ENCODE measurements around the gene PAK5. TPM values are rescaled to one million over a fixed set of nuclear protein-coding genes. Genes with fewer than 3 reads are reported as not detected.

Gene PAK5
- total RNA-seq, 2 experiments from 2014 or later: not detected

- TF ChIP-seq CTCF (IDR thresholded peaks at IDR 0.05): no peak
- ChIA-PET CTCF (no interaction called here), POLR2A (no interaction called here)
- H3K27ac Mint-ChIP-seq: no peak overlapping the region
- no peaks in the 10 kb centered on the region for H3K27me3 Mint-ChIP-seq
- H3K9me3 Mint-ChIP-seq: peaks cover 8% of the 10 kb centered on the region
- H3K4me3 ChIP-seq (ENCODE audit: low read length): no peak overlapping the region
- no peaks in the 10 kb centered on the region for H3K4me1 ChIP-seq (ENCODE audit: insufficient read depth, low read length)
- DNase-seq (no peak), ATAC-seq (ENCODE audit: poor library complexity) (no peak)
- no peaks in the 10 kb centered on the region for H3K36me3 Mint-ChIP-seq (ENCODE audit: low read depth)
- intact Hi-C loops (cut with DNase I, micrococcal nuclease): no loop called here
- no peak overlapping the region for H3K27ac ChIP-seq (ENCODE audit: low read depth in 1 of 2, low read length in 2 of 2)
- H3K4me3 Mint-ChIP-seq: no peak overlapping the region
- no peaks in the 10 kb centered on the region for H3K36me3 ChIP-seq (ENCODE audit: insufficient read depth, low read length)
- no peaks in the 10 kb centered on the region for H3K9me3 ChIP-seq (ENCODE audit: control insufficient read depth in 1 of 2, insufficient read depth in 1 of 2, low read length in 2 of 2)
- H3K27me3 ChIP-seq (ENCODE audit: control insufficient read depth in 1 of 2, insufficient read depth in 2 of 2, low read length in 2 of 2): no peaks in the 10 kb centered on the region
- H3K4me1 Mint-ChIP-seq (ENCODE audit: low read depth): no peaks in the 10 kb centered on the region
Observed at GRCh38 chr20:9755301-9755700, 83.6 kb downstream of the PAK5 start.

DNA sequence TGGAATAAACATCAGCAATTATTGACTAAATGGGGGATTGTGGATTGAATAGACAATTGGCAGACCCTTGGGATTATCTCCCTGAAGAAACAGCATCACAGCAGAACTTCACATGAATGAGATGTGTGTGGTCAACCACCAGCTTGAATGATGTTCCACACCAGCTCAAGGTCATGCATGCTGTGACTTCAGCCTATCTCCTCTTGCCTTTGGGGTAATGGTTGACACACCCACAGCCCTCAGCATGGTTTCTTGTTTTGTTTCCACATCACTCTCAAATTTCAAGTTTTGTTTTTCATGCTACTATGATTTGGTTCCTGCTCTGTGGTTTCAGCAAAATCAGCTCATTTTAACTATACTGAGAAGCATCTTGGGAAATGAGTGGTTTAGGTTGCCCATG lies 94.3 kb downstream of the PAK5 start:
- Mint-ChIP-seq H3K27ac (no peak overlapping the region), H3K36me3 (ENCODE audit: low read depth) (no peaks in the 10 kb centered on the region), H3K4me3 (no peak overlapping the region), H3K4me1 (ENCODE audit: low read depth) (no peaks in the 10 kb centered on the region), H3K27me3 (no peaks in the 10 kb centered on the region), H3K9me3 (peaks cover 8% of the 10 kb centered on the region)
- no peak for DNase-seq
- no peaks in the 10 kb centered on the region for H3K4me1 ChIP-seq (ENCODE audit: insufficient read depth, low read length)
- no peaks in the 10 kb centered on the region for H3K27me3 ChIP-seq (ENCODE audit: control insufficient read depth in 1 of 2, insufficient read depth in 2 of 2, low read length in 2 of 2)
- ChIA-PET POLR2A (interaction anchor here (0.7 kb wide), 1 partner anchor 24 kb away, joined by 3 read pairs; no protein-coding TSS in a partner anchor), CTCF (no interaction called here)
- H3K36me3 ChIP-seq (ENCODE audit: insufficient read depth, low read length): no peaks in the 10 kb centered on the region
- no peaks in the 10 kb centered on the region for H3K9me3 ChIP-seq (ENCODE audit: control insufficient read depth in 1 of 2, insufficient read depth in 1 of 2, low read length in 2 of 2)
- no peak for TF ChIP-seq CTCF (IDR thresholded peaks at IDR 0.05)
- H3K27ac ChIP-seq (ENCODE audit: low read depth in 1 of 2, low read length in 2 of 2): no peak overlapping the region
- ATAC-seq (ENCODE audit: poor library complexity): no peak
- H3K4me3 ChIP-seq (ENCODE audit: low read length): no peak overlapping the region
- intact Hi-C loops (cut with DNase I, micrococcal nuclease): no loop called here

- DNase-seq: no peak
- Mint-ChIP-seq H3K27ac (no peak overlapping the region), H3K4me3 (no peak overlapping the region), H3K27me3 (no peaks in the 10 kb centered on the region), H3K9me3 (peaks cover 8% of the 10 kb centered on the region), H3K36me3 (ENCODE audit: low read depth) (no peaks in the 10 kb centered on the region), H3K4me1 (ENCODE audit: low read depth) (no peaks in the 10 kb centered on the region)
- no peak overlapping the region for H3K27ac ChIP-seq (ENCODE audit: low read depth in 1 of 2, low read length in 2 of 2)
- no peak for TF ChIP-seq CTCF (IDR thresholded peaks at IDR 0.05)
- no peaks in the 10 kb centered on the region for H3K4me1 ChIP-seq (ENCODE audit: insufficient read depth, low read length)
- no peaks in the 10 kb centered on the region for H3K9me3 ChIP-seq (ENCODE audit: control insufficient read depth in 1 of 2, insufficient read depth in 1 of 2, low read length in 2 of 2)
- H3K27me3 ChIP-seq (ENCODE audit: control insufficient read depth in 1 of 2, insufficient read depth in 2 of 2, low read length in 2 of 2): no peaks in the 10 kb centered on the region
- H3K36me3 ChIP-seq (ENCODE audit: insufficient read depth, low read length): no peaks in the 10 kb centered on the region
- H3K4me3 ChIP-seq (ENCODE audit: low read length): no peak overlapping the region
- ChIA-PET POLR2A (interaction anchor here (0.7 kb wide), 1 partner anchor 24 kb away, joined by 3 read pairs; no protein-coding TSS in a partner anchor), CTCF (no interaction called here)
- ATAC-seq (ENCODE audit: poor library complexity): no peak
- intact Hi-C loops (cut with DNase I, micrococcal nuclease): no loop called here
Observed at GRCh38 chr20:9743871-9744270, 95.0 kb downstream of the PAK5 start.

Measured in CD4-positive, alpha-beta T cell (primary cell).